Measurements from ENCODE around the gene TJAP1.

The TJAP1 gene

DNA sequence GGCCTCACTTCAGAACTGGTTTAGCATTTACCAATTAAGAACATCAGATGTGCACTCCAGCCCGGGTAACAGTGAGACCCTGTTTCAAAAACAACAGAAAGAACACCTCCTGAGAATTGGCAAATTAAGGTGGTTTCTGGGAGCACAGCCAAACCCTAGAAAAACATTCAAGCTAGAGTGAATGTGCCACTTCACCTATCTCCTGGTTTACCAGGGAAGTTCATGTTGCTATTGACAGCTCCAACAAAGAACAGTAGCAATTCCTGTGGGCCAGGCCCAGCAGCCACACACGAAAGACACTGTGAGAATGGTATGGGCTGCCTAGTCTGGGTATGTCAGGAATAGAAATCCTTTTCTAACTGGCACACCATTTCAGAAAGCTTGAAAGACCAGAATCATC is 44.5 kb downstream of the TJAP1 start:
- Histone ChIP-seq H3K27ac (ENCODE audit: low read depth, low read length, poor library complexity, severe bottlenecking) (no peak overlapping the region), H3K9me2 (ENCODE audit: low read depth, low read length) (no peaks in the 10 kb centered on the region), H3K27me3 (ENCODE audit: insufficient read depth, low read length) (no peaks in the 10 kb centered on the region), H2AFZ (ENCODE audit: low read length) (no peak overlapping the region), H3K4me3 (ENCODE audit: low read depth, low read length, poor library complexity, severe bottlenecking) (no peak overlapping the region), H4K20me1 (ENCODE audit: insufficient read depth, low read length) (no peaks in the 10 kb centered on the region), H3K4me2 (ENCODE audit: low read length) (no peak overlapping the region), H3K9ac (ENCODE audit: low read length) (no peak overlapping the region), H3K79me2 (ENCODE audit: insufficient read depth, low read length) (peaks cover 24% of the 10 kb centered on the region), H3K9me3 (ENCODE audit: low read length) (no peaks in the 10 kb centered on the region), H3F3A (ENCODE audit: insufficient read depth, low read length) (no peaks in the 10 kb centered on the region), H3K4me1 (ENCODE audit: insufficient read depth, low read length, severe bottlenecking) (peaks cover 13% of the 10 kb centered on the region), H3K36me3 (ENCODE audit: insufficient read depth, low read length) (peaks cover 82% of the 10 kb centered on the region)
- TF ChIP-seq EZH2 (IDR thresholded peaks at IDR 0.05; ENCODE audit: borderline replicate concordance, low read length), result no peak
- TF ChIP-seq, protein P1, sequence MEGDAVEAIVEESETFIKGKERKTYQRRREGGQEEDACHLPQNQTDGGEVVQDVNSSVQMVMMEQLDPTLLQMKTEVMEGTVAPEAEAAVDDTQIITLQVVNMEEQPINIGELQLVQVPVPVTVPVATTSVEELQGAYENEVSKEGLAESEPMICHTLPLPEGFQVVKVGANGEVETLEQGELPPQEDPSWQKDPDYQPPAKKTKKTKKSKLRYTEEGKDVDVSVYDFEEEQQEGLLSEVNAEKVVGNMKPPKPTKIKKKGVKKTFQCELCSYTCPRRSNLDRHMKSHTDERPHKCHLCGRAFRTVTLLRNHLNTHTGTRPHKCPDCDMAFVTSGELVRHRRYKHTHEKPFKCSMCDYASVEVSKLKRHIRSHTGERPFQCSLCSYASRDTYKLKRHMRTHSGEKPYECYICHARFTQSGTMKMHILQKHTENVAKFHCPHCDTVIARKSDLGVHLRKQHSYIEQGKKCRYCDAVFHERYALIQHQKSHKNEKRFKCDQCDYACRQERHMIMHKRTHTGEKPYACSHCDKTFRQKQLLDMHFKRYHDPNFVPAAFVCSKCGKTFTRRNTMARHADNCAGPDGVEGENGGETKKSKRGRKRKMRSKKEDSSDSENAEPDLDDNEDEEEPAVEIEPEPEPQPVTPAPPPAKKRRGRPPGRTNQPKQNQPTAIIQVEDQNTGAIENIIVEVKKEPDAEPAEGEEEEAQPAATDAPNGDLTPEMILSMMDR (IDR thresholded peaks at IDR 0.05; ENCODE audit: low read length), result no peak

DNA sequence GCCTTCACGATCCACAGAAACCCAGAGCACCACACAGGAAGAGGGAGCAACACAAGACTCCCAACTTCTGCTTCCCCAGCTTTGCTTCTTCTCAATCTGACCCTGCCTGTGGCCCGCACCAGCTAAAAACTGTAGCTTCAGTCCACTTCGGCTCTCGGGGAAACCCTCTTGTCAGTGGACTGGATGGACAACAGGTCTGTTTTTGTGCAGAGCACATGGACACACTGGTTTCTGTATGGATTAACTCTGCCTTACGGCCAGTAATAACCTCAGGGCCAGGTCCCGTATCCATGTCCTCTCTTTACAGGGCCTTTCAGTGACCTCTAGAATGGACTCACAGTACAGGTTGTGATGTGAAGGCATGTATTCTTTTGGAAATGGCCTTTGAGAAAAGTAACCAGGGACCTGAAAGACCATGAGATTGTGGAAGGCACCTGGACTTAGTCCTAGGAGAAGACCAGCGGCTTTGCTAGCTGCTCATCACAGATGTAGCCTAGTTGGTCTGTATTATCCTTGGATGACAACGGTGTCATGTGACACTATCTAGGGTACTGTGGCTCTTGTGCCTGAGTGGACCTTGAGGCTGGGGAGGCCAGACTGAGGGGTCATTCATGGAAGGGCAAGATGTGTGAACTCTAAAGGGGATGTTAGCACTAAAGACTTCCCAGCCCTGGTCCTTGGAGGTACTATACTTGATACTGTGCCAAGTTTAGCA is 45.3 kb downstream of the TJAP1 start:
- Histone ChIP-seq H3K27me3 (ENCODE audit: insufficient read depth, low read length) (no peaks in the 10 kb centered on the region), H3K9me2 (ENCODE audit: low read depth, low read length) (no peaks in the 10 kb centered on the region), H2AFZ (ENCODE audit: low read length) (no peak overlapping the region), H3K27ac (ENCODE audit: low read depth, low read length, poor library complexity, severe bottlenecking) (no peak overlapping the region), H3K4me2 (ENCODE audit: low read length) (no peak overlapping the region), H3F3A (ENCODE audit: insufficient read depth, low read length) (no peaks in the 10 kb centered on the region), H4K20me1 (ENCODE audit: insufficient read depth, low read length) (no peaks in the 10 kb centered on the region), H3K79me2 (ENCODE audit: insufficient read depth, low read length) (peaks cover 16% of the 10 kb centered on the region), H3K9me3 (ENCODE audit: low read length) (no peaks in the 10 kb centered on the region), H3K36me3 (ENCODE audit: insufficient read depth, low read length) (peaks cover 91% of the 10 kb centered on the region), H3K4me3 (ENCODE audit: low read depth, low read length, poor library complexity, severe bottlenecking) (no peak overlapping the region), H3K9ac (ENCODE audit: low read length) (no peak overlapping the region), H3K4me1 (ENCODE audit: insufficient read depth, low read length, severe bottlenecking) (peaks cover 12% of the 10 kb centered on the region)
- TF ChIP-seq EZH2 (IDR thresholded peaks at IDR 0.05; ENCODE audit: borderline replicate concordance, low read length), result no peak
- TF ChIP-seq, protein P1 (IDR thresholded peaks at IDR 0.05; ENCODE audit: low read length), result no peak

DNA sequence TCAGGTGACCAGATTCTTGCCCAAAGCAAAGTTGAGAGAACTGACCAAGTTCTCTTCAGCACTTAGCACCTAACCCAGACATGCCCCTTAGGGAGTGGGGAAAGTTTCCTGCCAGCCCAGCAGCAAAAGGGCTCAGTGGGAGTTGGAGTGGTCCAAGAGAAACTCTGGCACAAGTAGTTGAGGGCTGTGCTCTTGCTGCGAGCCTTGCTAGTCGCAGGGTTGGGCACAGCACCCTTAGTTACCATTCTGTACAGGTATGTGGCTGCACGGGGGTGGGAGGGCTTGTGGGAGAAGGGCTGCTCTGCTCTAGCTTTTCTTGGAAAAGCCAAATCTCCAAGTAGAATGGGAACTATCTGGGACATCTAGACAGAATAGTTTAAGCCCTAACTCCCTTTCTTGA is 45.9 kb downstream of the TJAP1 start:
- Histone ChIP-seq H3K9ac (ENCODE audit: low read length) (no peak overlapping the region), H3K27me3 (ENCODE audit: insufficient read depth, low read length) (no peaks in the 10 kb centered on the region), H2AFZ (ENCODE audit: low read length) (no peak overlapping the region), H4K20me1 (ENCODE audit: insufficient read depth, low read length) (no peaks in the 10 kb centered on the region), H3K79me2 (ENCODE audit: insufficient read depth, low read length) (peaks cover 10% of the 10 kb centered on the region), H3K4me1 (ENCODE audit: insufficient read depth, low read length, severe bottlenecking) (peaks cover 6% of the 10 kb centered on the region), H3K4me2 (ENCODE audit: low read length) (no peak overlapping the region), H3K9me2 (ENCODE audit: low read depth, low read length) (no peaks in the 10 kb centered on the region), H3K27ac (ENCODE audit: low read depth, low read length, poor library complexity, severe bottlenecking) (no peak overlapping the region), H3K9me3 (ENCODE audit: low read length) (no peaks in the 10 kb centered on the region), H3K4me3 (ENCODE audit: low read depth, low read length, poor library complexity, severe bottlenecking) (no peak overlapping the region), H3F3A (ENCODE audit: insufficient read depth, low read length) (no peaks in the 10 kb centered on the region), H3K36me3 (ENCODE audit: insufficient read depth, low read length) (peaks cover 96% of the 10 kb centered on the region)
- TF ChIP-seq, protein P1 (IDR thresholded peaks at IDR 0.05; ENCODE audit: low read length), result no peak
- TF ChIP-seq EZH2 (IDR thresholded peaks at IDR 0.05; ENCODE audit: borderline replicate concordance, low read length), result no peak

All from OCI-LY1 (cell line).